GM10248 (cell line): ENCODE results near the gene ERVK3-1.
"Not testable (repeated sequence)": the region's sequence is repeated elsewhere in the genome, so short reads cannot be mapped to it uniquely, and the experiment has no call there.

Experiments
- CTCF ChIA-PET: fragments of 300-600 bp; sonication (Branson Sonifier 250); formaldehyde crosslinking; extraction: SDS; loops from one replicate; lab custom pipeline; 2021; ENCODE audit warnings: antibody characterized with exemption; lab: Yijun Ruan, JAX
- POLR2A ChIA-PET: fragments of 350-650 bp; sonication (Branson Sonifier 250); formaldehyde crosslinking; extraction: SDS; loops from one replicate; lab custom pipeline; 2020; ENCODE audit warnings: antibody characterized with exemption; lab: Yijun Ruan, JAX
- DNase-seq: peaks from one replicate; pipeline ENCODE4 v3.0.0; 2012; ENCODE audit errors: extremely low spot score
- TF ChIP-seq, protein P1 (sequence below): IDR thresholded peaks from 2 replicates; pipeline ENCODE4 v1.5.1; 2012; ENCODE audit warnings: mild to moderate bottlenecking, low read depth; ENCODE audit errors: extremely low read depth, missing control alignments, control extremely low read depth

Gene ERVK3-1, protein sequence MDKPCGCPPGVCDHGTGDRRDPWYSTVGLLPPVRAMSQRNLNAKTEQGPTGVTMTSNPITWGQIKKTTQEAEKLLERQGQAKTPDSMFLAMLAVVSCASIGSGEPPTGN

DNA sequence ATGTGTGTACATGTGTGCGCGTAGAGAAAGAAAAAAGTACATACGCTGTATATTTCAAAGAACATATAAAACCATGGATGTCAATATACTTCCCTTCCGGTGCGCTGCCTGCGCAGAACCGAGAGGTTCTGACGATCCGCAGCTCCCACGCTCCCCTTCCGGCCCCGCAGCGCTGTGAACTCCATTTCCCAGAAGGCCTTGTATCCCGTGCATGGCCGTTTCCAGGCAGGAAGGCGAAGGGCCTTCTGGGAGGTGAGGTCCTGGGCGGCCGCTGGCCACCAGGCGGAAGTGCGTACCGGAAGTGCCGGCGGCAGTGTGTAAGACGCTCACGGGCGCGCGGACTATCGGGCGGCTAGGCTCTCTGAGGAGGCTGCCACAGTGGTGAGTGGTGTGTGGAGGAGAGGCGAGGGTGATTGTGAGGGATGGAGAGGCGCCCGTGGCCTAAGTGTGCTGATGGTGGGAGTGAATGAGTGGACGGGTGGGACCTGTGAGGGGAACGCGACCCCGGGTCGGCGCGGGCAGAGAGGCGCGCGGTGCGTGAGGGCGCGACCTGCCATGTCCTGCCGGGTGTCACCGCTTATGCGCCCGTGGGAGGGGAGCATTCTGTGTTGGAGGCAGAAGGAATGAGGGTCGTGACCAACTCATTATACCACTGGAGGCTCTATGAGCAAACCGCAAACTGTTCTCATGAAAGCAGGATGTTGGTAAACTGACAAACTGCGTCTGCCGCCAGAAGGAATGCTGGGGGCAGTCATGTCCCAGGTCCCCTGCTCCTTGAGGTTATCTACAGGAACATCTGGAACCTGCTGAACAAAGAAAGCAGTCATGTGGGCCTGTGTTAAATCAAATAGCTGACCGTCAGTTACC lies at the start of gene ERVK3-1:
Gene ERVK3-1 (plus strand): TSS at position 313 of the 867 bp plus-strand sequence. CDS start 6,792 bp downstream, outside the sequence.
- TF ChIP-seq, protein P1, sequence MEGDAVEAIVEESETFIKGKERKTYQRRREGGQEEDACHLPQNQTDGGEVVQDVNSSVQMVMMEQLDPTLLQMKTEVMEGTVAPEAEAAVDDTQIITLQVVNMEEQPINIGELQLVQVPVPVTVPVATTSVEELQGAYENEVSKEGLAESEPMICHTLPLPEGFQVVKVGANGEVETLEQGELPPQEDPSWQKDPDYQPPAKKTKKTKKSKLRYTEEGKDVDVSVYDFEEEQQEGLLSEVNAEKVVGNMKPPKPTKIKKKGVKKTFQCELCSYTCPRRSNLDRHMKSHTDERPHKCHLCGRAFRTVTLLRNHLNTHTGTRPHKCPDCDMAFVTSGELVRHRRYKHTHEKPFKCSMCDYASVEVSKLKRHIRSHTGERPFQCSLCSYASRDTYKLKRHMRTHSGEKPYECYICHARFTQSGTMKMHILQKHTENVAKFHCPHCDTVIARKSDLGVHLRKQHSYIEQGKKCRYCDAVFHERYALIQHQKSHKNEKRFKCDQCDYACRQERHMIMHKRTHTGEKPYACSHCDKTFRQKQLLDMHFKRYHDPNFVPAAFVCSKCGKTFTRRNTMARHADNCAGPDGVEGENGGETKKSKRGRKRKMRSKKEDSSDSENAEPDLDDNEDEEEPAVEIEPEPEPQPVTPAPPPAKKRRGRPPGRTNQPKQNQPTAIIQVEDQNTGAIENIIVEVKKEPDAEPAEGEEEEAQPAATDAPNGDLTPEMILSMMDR, result no peak
- peak; percentile 96 for DNase-seq
- CTCF ChIA-PET, result interaction anchor here (1.0 kb wide), 1 partner anchor 17 kb away, joined by 3 read pairs; no protein-coding TSS in a partner anchor
- POLR2A ChIA-PET, result interaction anchor here (1.0 to 1.5 kb wide), 2 partner anchors 22 to 57 kb away, joined by 3 to 5 read pairs; partner anchors contain the start of genes ZNF497 and ZSCAN22

DNA sequence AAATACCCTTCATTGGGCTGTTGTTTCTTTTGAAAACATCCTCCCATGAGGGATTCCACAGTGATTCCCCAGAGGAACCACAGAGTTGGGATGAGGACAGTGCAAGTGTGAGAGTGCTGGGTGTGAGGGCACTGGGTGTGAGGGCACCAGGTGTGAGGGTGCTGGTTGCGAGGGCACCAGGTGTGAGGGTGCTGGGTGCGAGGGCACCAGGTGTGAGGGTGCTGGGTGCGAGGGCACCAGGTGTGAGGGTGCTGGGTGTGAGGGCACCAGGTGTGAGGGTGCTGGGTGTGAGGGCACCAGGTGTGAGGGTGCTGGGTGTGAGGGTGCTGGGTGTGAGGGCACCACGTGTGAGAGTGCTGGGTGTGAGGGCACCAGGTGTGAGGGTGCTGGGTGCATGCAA lies 46.9 kb upstream of the ERVK3-1 start:
- POLR2A ChIA-PET, CTCF ChIA-PET, DNase-seq: not testable (repeated sequence)

DNA sequence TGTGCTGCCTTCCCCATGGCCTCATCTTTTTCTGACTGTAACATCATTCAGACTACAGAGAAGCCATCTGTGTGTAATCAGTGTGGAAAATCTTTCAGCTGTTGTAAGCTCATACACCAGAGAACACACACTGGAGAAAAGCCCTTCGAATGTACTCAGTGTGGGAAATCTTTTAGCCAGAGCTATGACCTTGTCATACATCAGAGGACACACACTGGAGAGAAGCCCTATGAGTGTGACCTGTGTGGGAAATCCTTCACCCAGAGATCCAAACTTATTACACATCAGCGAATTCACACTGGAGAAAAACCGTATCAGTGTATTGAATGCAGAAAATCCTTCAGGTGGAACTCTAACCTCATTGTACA lies 43.6 kb upstream of the ERVK3-1 start:
- ChIA-PET CTCF (interaction anchor here (1.6 kb wide), 1 partner anchor 8 kb away, joined by 3 read pairs; no protein-coding TSS in a partner anchor), POLR2A (interaction anchor here (0.6 kb wide), 1 partner anchor 17 kb away, joined by 3 read pairs; the partner anchor contains the start of gene ZNF8)
- TF ChIP-seq, protein P1, result no peak
- no peak for DNase-seq

GRCh38 chr19:58261968-58262921 lies 42.9 kb upstream of the ERVK3-1 start:
- CTCF ChIA-PET, result interaction anchor here (1.6 kb wide), 1 partner anchor 7 kb away, joined by 3 read pairs; no protein-coding TSS in a partner anchor
- TF ChIP-seq, protein P1, result no peak
- DNase-seq, result no peak
- POLR2A ChIA-PET, result interaction anchor here (0.6 kb wide), 1 partner anchor 17 kb away, joined by 3 read pairs; the partner anchor contains the start of gene ZNF8

GRCh38 chr19:58262922-58263296 lies 42.3 kb upstream of the ERVK3-1 start:
- POLR2A ChIA-PET, result no interaction called here
- no peak for DNase-seq
- TF ChIP-seq, protein P1, result no peak
- CTCF ChIA-PET, result no interaction called here

GRCh38 chr19:58265100-58265499 lies 40.1 kb upstream of the ERVK3-1 start:
- TF ChIP-seq, protein P1, result no peak
- ChIA-PET POLR2A (no interaction called here), CTCF (interaction anchor here (1.5 kb wide), 1 partner anchor 18 kb away, joined by 3 read pairs; no protein-coding TSS in a partner anchor)
- DNase-seq, result no peak
